GM21619 (cell line): ENCODE results near the gene THAP9.
"Not testable (repeated sequence)": the region's sequence is repeated elsewhere in the genome, so short reads cannot be mapped to it uniquely, and the experiment has no call there.

ENCODE experiments used
- ATAC-seq: cut with Tn5 transposase; IDR thresholded peaks from one replicate; pipeline ENCODE4 v1.9.1; 2021; ENCODE audit not compliant: unreplicated experiment

The THAP9 gene

GRCh38 chr4:82900411-82901182 lies at the start of gene THAP9:
Gene THAP9, plus strand, starts transcription at chr4:82900735. Its CDS starts 68 bp downstream, at chr4:82900803.
- peak; percentile 89 for ATAC-seq

GRCh38 chr4:82851318-82851717 lies 49.2 kb upstream of the THAP9 start:
- ATAC-seq: no peak

GRCh38 chr4:82851885-82852750 lies 48.4 kb upstream of the THAP9 start:
- no peak for ATAC-seq

- no peak for ATAC-seq
Measured at GRCh38 chr4:82852751-82853285, 47.7 kb upstream of the THAP9 start.

GRCh38 chr4:82860487-82860886 lies 40.0 kb upstream of the THAP9 start:
- ATAC-seq: not testable (repeated sequence)

- ATAC-seq: no peak
Measured at GRCh38 chr4:82861529-82861928, 39.0 kb upstream of the THAP9 start.

- no peak for ATAC-seq
Measured at GRCh38 chr4:82864336-82864979, 36.1 kb upstream of the THAP9 start.

GRCh38 chr4:82865592-82865991 lies 34.9 kb upstream of the THAP9 start:
- no peak for ATAC-seq

GRCh38 chr4:82866033-82866432 lies 34.5 kb upstream of the THAP9 start:
- ATAC-seq: not testable (repeated sequence)

GRCh38 chr4:82866706-82867385 lies 33.7 kb upstream of the THAP9 start:
- ATAC-seq: no peak

- no peak for ATAC-seq
Measured at GRCh38 chr4:82868572-82868971, 32.0 kb upstream of the THAP9 start.

GRCh38 chr4:82885410-82885809 lies 15.1 kb upstream of the THAP9 start:
- ATAC-seq: no peak

- no peak for ATAC-seq
Measured at GRCh38 chr4:82886147-82886942, 14.2 kb upstream of the THAP9 start.

- ATAC-seq: no peak
Measured at GRCh38 chr4:82889287-82889686, 11.2 kb upstream of the THAP9 start.

GRCh38 chr4:82890528-82890900 lies 10.0 kb upstream of the THAP9 start:
- ATAC-seq: no peak

GRCh38 chr4:82890901-82891706 lies 9.4 kb upstream of the THAP9 start, which contains the start of gene SEC31A:
Gene SEC31A, minus strand, starts transcription at chr4:82891153. Its CDS starts 9,217 bp downstream, at chr4:82881936.
- ATAC-seq: peak; percentile 87

GRCh38 chr4:82891707-82892466 lies 8.6 kb upstream of the THAP9 start:
- ATAC-seq: no peak

- ATAC-seq: no peak
Measured at GRCh38 chr4:82892467-82892802, 8.1 kb upstream of the THAP9 start.
